Spleen (tissue), 11 donors: ENCODE results near the gene TCF12. TPM values are rescaled to one million over a fixed set of nuclear protein-coding genes. Genes with fewer than 3 reads are reported as not detected.

Experiments used
- DNase-seq: peaks from one replicate; pipeline ENCODE4 v3.0.0-alpha.2; 2020
- H3K27ac ChIP-seq, 8 donors: fragments of 200-600 bp; sonication (generic) in 7 of 8; 1 replicate in 4 of 8; 2 replicates in 4 of 8; pipeline versions ENCODE4 v1.5.0 to v1.8.0; 2016 to 2021; ENCODE audit warnings: inconsistent platforms in 4 of 8, mild to moderate bottlenecking in 4 of 8, moderate library complexity in 1 of 8
- H3K27me3 ChIP-seq, 7 donors: fragments of 200-600 bp; sonication (generic) in 6 of 7; replicated peaks in 1 of 7; 1 replicate in 4 of 7; 2 replicates in 3 of 7; pipeline versions ENCODE4 v1.5.0 to v1.8.0; 2016 to 2021; ENCODE audit warnings: inconsistent platforms in 3 of 7, mild to moderate bottlenecking in 1 of 7
- H3K36me3 ChIP-seq, 6 donors: fragments of 200-600 bp; sonication (generic) in 5 of 6; 1 replicate in 4 of 6; 2 replicates in 2 of 6; pipeline versions ENCODE4 v1.5.0 to v1.8.0; 2016 to 2021; ENCODE audit warnings: inconsistent platforms in 2 of 6
- H3K4me1 ChIP-seq, 6 donors: fragments of 200-600 bp; sonication (generic) in 5 of 6; 1 replicate in 3 of 6; 2 replicates in 3 of 6; pipeline versions ENCODE4 v1.5.0 to v1.8.0; 2016 to 2021; ENCODE audit warnings: inconsistent platforms in 3 of 6
- H3K4me3 ChIP-seq, 8 donors: fragments of 200-600 bp; sonication (generic) in 7 of 8; 1 replicate in 4 of 8; 2 replicates in 4 of 8; pipeline versions ENCODE4 v1.5.0 to v1.8.0; 2016 to 2021; ENCODE audit warnings: inconsistent platforms in 4 of 8, mild to moderate bottlenecking in 4 of 8, moderate library complexity in 2 of 8
- H3K9me3 ChIP-seq, 8 donors: fragments of 200-600 bp; sonication (generic) in 7 of 8; 1 replicate in 4 of 8; 2 replicates in 4 of 8; pipeline versions ENCODE4 v1.5.0 to v1.8.0; 2016 to 2021; ENCODE audit warnings: inconsistent platforms in 4 of 8
- CTCF ChIP-seq, 11 experiments: fragments of 200-600 bp in 7 of 11; fragments of 450-650 bp in 4 of 11; sonication (generic) in 4 of 11; IDR thresholded peaks in 8 of 11; conservative IDR thresholded peaks in 3 of 11; 1 replicate in 7 of 11; 2 replicates in 4 of 11; pipeline versions ENCODE4 v1.4.0 to v1.8.0; 2016 to 2021; ENCODE audit warnings: antibody characterized with exemption in 11 of 11, inconsistent platforms in 4 of 11, mild to moderate bottlenecking in 1 of 11
- POLR2A ChIP-seq, 3 donors: fragments of 450-650 bp; IDR thresholded peaks; one replicate each; pipeline ENCODE4 v1.5.1; 2017; ENCODE audit warnings: antibody characterized with exemption in 3 of 3, mild to moderate bottlenecking in 1 of 3
- POLR2AphosphoS5 ChIP-seq, 3 donors: sonication (generic); formaldehyde crosslinking; IDR thresholded peaks; one replicate each; pipeline ENCODE4 v1.5.1; 2017; ENCODE audit warnings: antibody characterized with exemption in 3 of 3
- WGBS, 5 donors: extraction: QIAGEN DNeasy Blood & Tissue Kit in 3 of 5; methylation state at CpG; one replicate each; pipeline versions ENCODE4 v1.1.5 to v1.1.7; 2013 to 2018; 5-methylcytosine and 5-hydroxymethylcytosine counted together
- intact Hi-C: fragments of 100-400 bp; cut with DNase I; formaldehyde crosslinking; loops from one replicate; pipeline ENCODE4 v1.15.0; 2023; ENCODE audit warnings: low total_unique reads
- polyA plus RNA-seq, 3 donors: library from polyadenylated mRNA; stranded (reverse); fragments of 200-250 nt; gene quantifications; one replicate each; pipeline ENCODE4 v1.2.1, GENCODE V29; 2013
- total RNA-seq, 7 donors: library from RNA; depleted of rRNA in 3 of 7; stranded (reverse); fragments of >200 nt in 3 of 7; fragmentation: NEBNext Ultra II Directional in 4 of 7; extraction: Animal tissue kit (Norgen Biotek cat#: 25700) in 4 of 7; gene quantifications; one replicate each; pipeline versions ENCODE4 v1.1.0 to v1.2.1, GENCODE V29; 2016 to 2021
- donor health status: healthy with polysubstance abuse.
- donor health status: DM: no; HTN: no; CAD: no; lungs with moderate emphysema.
- donor health status: DM: no; HTN: no; CAD: no.
- donor health status: Bipolar disorder and iron deficiency.
- donor health status: healthy.
- donor health status: DM: no; HTN: no; CAD: no.
- donor health status: DM: yes; HTN: yes; CAD: no.

The TCF12 gene
- total and polyA plus RNA-seq, 10 donors: 8.3 to 139 (median 111) TPM

DNA sequence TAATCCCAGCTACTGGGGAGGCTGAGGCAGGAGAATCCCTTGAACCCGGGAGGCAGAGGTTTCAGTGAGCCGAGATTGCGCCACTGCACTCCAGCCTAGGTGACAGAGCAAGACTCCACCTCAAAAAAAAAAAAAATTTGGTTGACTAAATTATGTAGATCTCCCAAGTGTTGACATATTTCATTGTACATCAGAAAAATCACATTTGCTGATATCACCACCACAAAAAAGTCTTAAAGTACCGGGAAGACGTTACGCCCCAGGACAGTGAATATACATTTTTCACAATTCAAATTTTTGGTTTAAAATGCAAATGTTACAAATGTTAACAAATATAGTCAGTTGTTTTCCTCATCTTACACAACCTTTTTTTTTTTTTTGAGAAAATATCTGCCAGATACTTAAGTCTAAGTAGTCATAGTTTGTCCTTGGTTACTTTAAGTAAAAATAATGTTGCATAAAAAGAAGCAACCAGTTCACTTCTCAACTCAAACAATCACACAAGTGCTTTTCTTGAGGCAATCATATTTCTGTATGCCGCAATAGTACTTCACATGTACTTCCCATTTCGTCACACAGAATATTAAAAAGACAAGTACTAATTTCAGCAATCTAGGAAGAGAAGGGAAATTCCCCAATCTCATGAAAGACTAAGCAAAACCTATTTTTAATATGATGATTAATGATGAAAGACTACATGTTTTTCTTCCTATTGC, 41.0 kb upstream of the TCF12 start:
- peaks cover 0 to 12% (median 0%) of the 10 kb centered on the region in 6 donors for H3K4me1 ChIP-seq
- intact Hi-C loops: no loop called here
- TF ChIP-seq CTCF (IDR thresholded peaks at IDR 0.05 in 8 of 11, conservative IDR thresholded peaks at IDR 0.05 in 3 of 11): no peak
- TF ChIP-seq POLR2A (IDR thresholded peaks at IDR 0.05): no peak
- TF ChIP-seq POLR2AphosphoS5 (IDR thresholded peaks at IDR 0.05): no peak
- H3K27me3 ChIP-seq: no peaks in the 10 kb centered on the region
- no peaks in the 10 kb centered on the region for H3K9me3 ChIP-seq
- DNase-seq: no peak
- 70 to 81% (median 72%) methylated on average over 8 of the region's 8 CpGs for WGBS, 5 donors
- no peak overlapping the region for H3K4me3 ChIP-seq
- H3K27ac ChIP-seq: peak overlapping the region in 1 of 8 donors; percentile 22
- no peaks in the 10 kb centered on the region for H3K36me3 ChIP-seq

DNA sequence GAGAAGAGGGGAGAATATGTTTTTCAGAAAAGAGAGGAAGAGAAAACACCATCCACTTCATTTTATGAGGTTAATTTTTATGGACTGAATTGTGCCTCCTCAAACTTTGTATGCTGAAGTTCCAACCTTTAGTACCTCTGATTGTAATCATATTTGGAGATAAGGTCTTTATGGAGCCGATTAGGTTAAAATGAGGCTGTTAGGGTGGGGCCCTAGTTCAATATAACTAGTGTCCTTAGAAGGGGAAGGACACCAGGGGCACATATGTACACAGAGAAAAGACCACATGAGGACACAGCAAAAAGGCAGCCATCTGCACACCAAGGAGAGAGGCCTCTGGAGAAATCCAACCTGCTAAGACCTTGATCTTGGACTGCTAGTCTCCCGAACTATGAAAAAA, 38.9 kb upstream of the TCF12 start:
- no peaks in the 10 kb centered on the region for H3K27me3 ChIP-seq

GRCh38 chr15:56883088-56883487, 35.4 kb upstream of the TCF12 start:
- intact Hi-C loops: no loop called here
- WGBS, 5 donors: 83 to 92% (median 88%) methylated on average over 4 of the region's 4 CpGs

More for the DNA sequence above, 38.9 kb upstream of the TCF12 start:
- 71 to 95% (median 85%) methylated on average over 2 of the region's 2 CpGs for WGBS, 5 donors
- no peaks in the 10 kb centered on the region for H3K36me3 ChIP-seq
- H3K4me1 ChIP-seq: peaks cover 0 to 12% (median 0%) of the 10 kb centered on the region in 6 donors
- no peak for TF ChIP-seq CTCF (IDR thresholded peaks at IDR 0.05 in 8 of 11, conservative IDR thresholded peaks at IDR 0.05 in 3 of 11)
- no peak for TF ChIP-seq POLR2AphosphoS5 (IDR thresholded peaks at IDR 0.05)
- TF ChIP-seq POLR2A (IDR thresholded peaks at IDR 0.05): no peak
- H3K27ac ChIP-seq: no peak overlapping the region
- H3K9me3 ChIP-seq: no peaks in the 10 kb centered on the region
- no peak overlapping the region for H3K4me3 ChIP-seq
- DNase-seq: no peak
- intact Hi-C loops: no loop called here

More at GRCh38 chr15:56883088-56883487, 35.4 kb upstream of the TCF12 start:
- TF ChIP-seq CTCF (IDR thresholded peaks at IDR 0.05 in 8 of 11, conservative IDR thresholded peaks at IDR 0.05 in 3 of 11): no peak
- no peak for TF ChIP-seq POLR2AphosphoS5 (IDR thresholded peaks at IDR 0.05)
- TF ChIP-seq POLR2A (IDR thresholded peaks at IDR 0.05): no peak
- Histone ChIP-seq H3K27me3 (no peaks in the 10 kb centered on the region), H3K36me3 (no peaks in the 10 kb centered on the region), H3K9me3 (no peaks in the 10 kb centered on the region), H3K27ac (no peak overlapping the region), H3K4me1 (peaks cover 5 to 24% (median 18%) of the 10 kb centered on the region in 6 donors), H3K4me3 (no peak overlapping the region)
- DNase-seq: no peak
